Esophagus mucosa (tissue), 1 donor: ENCODE data around the gene CD1C. TPM values are rescaled to one million over a fixed set of nuclear protein-coding genes. Genes with fewer than 3 reads are reported as not detected.
"Not testable (repeated sequence)": the region's sequence is repeated elsewhere in the genome, so short reads cannot be mapped to it uniquely, and the experiment has no call there.

Source experiments
- ATAC-seq: fragments of 200-7000 bp; cut with Tn5 transposase; one replicate; pipeline ENCODE4 v1.9.1; 2020
- total RNA-seq: library from RNA; stranded (reverse); gene quantifications from one replicate; pipeline ENCODE4 v1.2.4, GENCODE V29; 2023
- donor health status: DM: yes; HTN: yes; CAD: no.

Gene CD1C
- total RNA-seq, 1 donor from 2014 or later, result 0.32 TPM

DNA sequence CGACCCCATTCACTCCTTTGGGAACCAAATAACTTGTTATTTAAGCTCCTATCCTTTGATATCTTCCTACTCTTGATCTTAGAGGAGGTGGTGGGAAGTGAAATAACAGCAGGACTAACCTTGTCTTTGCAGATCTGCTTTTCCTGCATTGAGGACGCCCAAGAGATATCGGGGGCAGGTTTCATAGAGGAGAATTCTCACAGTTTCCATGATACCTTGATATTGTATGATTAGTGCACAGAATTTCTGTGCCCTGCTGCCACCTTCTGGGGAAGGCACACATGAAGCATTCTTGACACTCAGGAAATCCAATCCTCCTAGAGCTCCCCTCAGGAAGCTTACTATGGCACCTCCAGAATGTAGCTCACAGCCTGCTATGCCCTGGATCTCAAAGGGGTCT is 40.0 kb downstream of the CD1C start:
- ATAC-seq, result no peak

DNA sequence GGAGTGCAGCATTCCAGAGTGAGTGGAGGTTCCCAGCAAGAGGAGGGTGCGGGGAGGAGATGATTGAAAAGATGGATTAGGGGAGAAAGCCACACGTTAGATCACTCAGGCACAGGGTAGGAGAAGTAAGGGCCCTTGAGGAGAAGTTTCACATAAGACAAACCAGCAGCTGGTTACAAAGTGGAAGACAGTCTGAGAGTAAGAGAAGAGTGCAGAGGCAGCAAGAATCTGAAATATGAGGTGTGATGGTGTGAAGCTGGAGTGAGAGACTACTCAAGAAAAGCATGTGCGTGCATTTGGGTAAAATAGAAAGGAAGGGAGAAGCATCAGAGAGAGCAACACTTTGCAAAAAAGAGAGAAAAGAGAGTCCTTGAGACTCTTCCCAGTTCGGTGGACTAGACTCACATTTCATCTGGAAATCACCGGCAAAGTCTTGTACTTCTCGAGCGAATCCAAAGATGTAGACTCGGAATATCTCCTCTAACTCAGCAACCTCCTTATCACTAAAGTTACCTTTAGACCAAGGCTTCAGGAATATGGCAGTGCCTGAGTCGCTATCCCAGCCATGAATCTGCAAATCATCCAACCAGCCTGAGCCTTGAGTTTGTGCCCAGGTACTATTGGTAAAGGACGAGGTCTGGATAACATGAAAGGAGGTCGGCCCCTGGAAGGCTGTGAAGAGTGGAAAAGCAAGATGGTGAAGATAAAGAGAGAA is 40.8 kb downstream of the CD1C start:
- ATAC-seq, result no peak

DNA sequence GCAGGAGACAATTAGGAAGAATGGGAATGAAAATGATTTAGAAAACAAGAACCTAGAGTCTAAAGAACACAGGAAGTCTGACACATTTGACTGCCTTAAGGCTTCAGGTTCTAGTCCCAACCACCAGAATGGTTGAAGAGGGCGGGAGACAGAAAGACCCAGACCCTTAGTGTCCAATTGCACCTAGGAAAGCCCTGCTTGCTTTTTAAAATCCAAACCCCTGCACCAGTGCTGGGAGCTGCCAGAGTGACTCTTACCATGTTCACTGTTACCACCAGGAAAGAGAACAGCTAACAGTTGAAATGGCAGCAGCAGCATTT is 41.3 kb downstream of the CD1C start:
- no peak for ATAC-seq

DNA sequence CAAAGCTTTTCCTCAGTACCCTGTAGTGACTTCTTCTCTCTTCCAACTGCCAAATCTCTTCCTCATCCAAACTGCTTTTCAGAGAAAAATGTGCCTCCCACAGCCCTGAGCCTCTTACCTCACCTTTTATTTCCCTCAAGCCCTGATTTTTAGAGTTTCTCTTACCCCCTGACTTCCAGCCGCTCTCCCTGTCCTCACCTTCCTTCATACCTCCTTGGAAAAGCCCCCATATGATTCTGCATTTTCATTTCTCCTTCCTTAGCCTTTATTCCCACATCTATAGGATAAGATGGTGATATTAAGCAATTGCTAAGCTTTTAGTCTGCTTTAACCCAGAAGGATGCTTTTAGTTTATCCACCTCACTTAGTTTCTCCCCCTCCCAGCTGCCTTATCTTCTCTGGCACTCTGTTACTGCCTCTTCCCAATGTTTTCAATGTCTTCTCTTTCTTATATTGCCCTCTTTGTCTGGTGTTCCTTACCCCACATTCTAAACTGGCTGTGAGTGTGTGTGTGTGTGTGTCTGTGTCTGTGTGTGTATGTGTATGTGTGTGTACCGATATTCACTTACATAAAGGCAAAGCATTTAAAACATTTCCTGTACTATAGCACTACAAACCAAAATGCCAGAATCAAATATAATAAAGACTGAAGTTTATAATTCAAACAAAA is 41.9 kb downstream of the CD1C start, which contains the start of gene CD1B:
TSS of gene CD1B (minus strand) at position 51 of the 670 bp plus-strand sequence. CDS start 108 bp downstream, outside the sequence.
- no peak for ATAC-seq

DNA sequence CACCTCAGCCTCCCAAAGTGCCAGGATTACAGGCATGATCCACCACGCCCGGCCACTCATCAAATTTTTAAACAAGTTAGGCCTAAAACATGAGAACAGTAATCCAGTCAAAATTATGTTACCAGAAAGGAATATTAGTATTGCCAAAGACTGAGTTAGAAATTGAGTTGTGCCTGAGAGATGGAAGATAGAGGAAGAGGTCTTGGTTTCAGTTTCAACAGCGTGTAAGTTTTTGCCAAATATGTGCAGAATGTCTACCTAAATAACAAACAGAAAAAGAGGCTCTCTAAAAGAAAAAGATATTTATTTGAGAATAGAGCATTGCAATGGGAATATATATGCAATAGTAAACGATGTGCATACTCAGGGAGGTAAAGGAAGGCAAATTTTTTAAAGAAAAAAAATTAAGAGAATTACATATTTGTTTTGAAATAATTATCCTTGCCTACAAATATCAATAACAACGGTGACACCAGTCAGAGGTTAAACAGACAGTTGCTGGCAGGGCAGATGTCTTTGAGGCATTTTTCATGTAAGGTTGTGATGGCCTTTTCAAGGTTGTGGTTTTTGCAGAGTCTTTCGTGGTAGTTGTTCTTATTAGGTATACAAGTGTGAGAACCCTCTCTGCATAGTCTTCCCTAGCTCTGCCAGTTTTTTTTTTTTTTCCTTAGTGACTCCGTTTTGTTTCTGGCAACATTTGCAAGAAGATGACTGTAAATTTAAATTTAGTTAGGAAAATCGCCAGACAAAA is 43.9 kb downstream of the CD1C start:
- ATAC-seq, result no peak

DNA sequence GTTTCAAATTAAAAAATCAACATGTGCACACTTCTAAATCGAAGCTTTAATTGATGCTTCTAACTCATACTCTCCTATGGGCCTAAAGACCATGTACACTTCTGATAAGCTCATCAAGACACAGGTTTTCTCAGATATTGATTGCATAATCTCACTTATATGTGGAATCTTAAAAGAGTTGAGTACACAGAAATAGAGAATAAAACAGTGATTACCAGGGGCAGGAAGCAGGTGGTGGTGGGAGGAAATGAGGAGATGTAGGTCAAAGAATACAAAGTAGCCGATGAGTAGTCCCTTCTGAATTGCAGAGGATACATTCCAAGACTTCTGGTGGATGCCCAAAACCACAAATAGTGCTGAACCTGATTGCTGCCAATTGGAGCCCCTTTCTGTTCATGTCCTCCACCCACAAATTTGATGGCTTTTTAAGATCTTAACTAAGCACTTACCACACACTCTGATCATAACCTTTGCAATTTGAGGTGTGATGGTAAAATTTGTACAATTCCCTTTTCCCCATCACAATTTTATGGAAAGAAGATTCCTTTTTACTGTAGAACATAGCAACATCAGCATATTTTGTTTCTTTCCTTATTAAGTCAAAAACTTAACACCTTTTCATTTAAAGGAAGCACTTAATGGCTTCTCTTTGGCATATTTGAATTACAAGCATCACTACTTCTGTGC is 44.9 kb downstream of the CD1C start:
- no peak for ATAC-seq

DNA sequence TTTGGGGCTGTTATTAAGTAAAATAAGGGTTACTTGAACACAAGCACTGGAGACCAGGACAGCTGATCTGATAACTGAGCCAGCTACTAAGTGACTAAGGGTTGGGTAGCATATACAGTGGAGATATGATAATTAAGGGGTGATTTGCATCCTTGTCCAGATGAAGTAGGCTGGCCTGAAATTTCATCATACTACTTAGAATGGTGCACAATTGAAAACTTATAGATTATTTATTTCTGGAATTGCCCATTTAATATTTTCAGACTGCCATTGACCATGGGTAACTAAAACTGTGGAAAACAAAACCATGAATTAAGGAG is 45.5 kb downstream of the CD1C start:
- ATAC-seq, result no peak

DNA sequence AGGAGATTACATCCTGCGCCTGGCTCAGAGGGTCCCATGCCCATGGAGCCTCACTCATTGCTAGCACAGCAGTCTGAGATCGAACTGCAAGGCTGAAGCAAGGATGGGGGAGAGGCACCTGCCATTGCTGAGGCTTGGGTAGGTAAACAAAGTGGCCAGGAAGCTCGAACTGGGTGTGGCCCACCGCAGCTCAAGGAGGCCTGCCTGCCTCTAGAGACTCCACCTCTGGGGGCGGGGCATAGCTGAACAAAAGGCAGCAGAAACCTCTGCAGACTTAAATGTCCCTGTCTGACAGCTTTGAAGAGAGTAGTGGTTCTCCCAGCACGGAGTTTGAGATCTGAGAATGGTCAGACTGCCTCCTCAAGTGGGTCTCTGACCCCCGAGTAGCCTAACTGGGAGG is 46.7 kb downstream of the CD1C start:
- ATAC-seq, result not testable (repeated sequence)

Other genes with a start within 250 kb of the CD1C start
- gene CD1D, start 109.0 kb upstream of the CD1C start, total RNA-seq, result 0.44 TPM
- gene CD1A, start 35.5 kb upstream of the CD1C start, total RNA-seq, result not detected
- gene CD1B, start 41.6 kb downstream of the CD1C start, total RNA-seq, result not detected
- gene CD1E, start 64.0 kb downstream of the CD1C start, total RNA-seq, result not detected
- not detected for gene OR10T2, start 109.5 kb downstream of the CD1C start, total RNA-seq
- gene OR10K2, start 136.3 kb downstream of the CD1C start, total RNA-seq, result not detected
- not detected for gene OR10K1, start 171.9 kb downstream of the CD1C start, total RNA-seq
- not detected for gene OR10R2, start 182.3 kb downstream of the CD1C start, total RNA-seq